HG02610 (cell line): ENCODE data around the gene NCAPG.

Experiments
- ATAC-seq: cut with Tn5 transposase; IDR thresholded peaks from one replicate; pipeline ENCODE4 v1.9.1; 2021; ENCODE audit warnings: mild to moderate bottlenecking, moderate library complexity; ENCODE audit not compliant: unreplicated experiment

Gene NCAPG

DNA sequence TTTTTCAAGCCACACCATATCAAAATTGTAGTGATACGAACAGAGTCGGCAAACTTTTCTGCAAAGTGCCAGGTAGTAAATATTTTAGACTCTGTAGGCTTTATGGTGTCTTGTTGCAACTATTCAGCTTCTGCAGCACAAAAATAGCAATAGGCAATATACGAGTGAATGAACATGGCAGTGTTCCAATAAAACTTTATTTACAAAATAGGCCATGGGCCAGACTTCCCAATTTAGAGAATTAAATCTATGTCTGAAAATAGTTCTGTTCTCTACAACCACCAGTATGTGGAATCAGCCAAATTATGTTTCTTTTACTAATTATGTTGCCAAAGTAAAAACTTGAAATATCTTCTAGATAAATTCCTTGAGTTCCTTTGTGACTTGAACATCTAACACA is 56.5 kb downstream of the NCAPG start:
- ATAC-seq, result no peak

DNA sequence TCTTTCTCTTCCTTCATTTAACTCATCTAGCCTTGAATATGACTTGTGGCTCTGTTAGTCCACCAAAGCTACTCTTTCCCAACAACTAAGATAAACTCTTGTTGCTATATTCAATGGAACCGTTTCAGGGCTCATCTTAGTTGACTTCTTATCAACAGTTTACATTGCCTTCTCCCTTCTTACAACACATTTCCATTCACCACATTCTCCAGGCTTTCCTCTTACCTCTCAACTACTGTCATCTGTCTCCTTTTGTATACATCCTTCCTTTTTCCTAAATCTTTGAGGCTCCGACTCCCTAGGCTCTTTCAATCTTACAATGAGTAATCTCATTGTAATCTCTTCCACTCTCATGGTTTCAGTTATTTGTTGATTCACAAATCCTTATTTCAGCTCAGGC is 58.5 kb downstream of the NCAPG start:
- no peak for ATAC-seq

DNA sequence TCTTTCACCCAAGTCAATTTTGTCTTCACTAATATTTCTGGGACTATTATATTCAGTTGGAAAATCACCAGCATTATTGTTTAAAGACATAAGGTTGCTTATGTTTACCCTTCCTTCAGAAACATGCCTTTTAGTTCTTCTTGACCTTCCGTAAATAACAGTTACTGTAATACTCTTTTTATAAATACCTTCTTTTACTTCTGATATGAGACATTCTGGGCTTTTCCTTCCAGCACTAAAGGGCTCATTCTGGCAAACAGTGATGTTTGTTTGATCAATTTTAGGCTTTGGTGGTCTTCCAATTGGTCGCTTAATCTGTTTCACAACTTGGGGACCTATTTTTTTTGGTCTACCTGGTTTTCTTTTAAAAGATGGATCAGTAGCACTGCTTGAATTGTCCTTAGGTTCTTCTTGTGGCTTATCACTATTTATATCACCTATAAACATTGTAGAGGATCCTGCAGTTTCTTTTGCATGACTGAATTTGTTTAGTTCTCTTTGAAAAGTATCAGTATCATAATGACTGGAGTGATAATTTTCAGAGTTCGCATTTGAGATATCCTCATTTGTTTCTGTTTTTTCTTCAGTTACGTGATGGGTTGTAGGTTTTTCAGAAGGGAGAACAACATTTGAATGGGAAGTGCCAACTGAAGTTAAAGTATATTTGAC is 64.8 kb downstream of the NCAPG start:
- peak; percentile 98 for ATAC-seq

DNA sequence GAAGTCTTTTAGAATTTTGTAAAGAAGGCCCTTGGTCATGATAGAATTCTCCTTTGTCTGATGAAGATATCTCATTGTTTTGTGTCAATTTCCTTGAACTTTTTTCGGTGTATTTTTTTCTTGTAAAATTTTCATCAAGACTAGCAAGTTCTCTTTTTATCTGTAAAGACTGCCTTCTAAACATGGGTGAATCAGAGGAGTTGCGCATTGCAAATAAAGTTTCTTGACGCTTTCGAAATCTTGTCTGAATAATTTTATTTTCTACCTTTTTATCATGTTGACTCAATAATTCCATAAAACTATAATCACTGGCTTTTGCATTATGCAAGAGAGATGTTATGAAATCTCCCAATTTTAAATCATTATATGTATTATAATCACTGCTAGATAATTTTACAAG is 66.2 kb downstream of the NCAPG start:
- no peak for ATAC-seq

DNA sequence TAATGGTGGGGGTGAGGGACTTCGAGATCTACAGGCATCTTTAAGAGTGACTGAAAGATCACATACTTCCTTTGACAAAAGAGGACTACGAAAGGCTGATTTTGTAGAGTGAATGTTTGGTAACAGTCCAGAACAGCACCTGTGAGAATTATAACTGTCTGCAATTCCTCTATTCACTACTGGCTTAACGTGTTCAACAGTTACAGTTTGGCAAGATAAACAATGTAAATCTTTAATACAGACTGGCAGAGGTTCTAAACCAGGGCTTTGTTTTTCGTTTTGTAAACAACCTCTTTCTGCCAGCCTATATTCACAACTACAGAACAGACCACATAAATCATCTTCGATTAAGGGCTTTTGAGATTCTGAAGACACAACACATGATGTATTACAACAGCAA is 66.9 kb downstream of the NCAPG start:
- no peak for ATAC-seq

DNA sequence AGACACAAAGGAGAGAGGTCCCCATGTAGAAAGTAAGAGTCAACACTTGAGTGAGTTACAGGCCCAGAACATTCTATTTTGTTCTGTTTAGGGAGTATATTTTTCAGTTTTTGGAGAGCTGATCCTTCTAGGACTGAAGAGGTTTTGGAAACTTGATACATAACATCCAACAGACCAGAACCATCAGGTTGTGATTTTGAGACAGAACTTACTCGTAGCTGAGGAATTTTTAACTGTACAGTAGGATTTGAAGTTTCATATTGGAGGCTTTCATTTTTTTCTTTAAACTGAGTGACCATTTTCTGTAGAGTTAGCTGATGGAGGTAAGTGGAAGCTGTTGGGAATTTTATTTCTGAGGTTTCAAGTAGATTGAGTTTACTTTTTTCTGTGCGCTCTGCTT is 73.3 kb downstream of the NCAPG start:
- ATAC-seq, result no peak

DNA sequence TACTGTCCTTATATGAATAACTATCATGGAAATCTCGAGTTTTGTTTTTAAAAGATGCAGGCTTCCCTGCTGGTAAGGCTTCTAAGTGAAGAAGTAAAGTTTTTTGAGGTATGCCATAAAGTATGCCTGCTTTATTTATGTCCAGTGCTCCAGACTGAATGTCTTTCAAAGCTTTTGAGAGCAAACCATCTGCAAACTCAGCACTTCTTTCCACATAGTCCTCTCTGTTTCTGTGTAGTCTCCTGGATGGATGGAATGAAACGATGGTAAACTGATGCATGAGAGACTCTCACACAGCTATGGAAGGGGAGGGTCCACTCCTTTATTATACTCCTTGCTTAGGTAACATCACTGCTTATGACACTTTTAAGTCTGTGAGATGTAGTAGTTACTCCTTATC is 73.7 kb downstream of the NCAPG start:
- no peak for ATAC-seq

DNA sequence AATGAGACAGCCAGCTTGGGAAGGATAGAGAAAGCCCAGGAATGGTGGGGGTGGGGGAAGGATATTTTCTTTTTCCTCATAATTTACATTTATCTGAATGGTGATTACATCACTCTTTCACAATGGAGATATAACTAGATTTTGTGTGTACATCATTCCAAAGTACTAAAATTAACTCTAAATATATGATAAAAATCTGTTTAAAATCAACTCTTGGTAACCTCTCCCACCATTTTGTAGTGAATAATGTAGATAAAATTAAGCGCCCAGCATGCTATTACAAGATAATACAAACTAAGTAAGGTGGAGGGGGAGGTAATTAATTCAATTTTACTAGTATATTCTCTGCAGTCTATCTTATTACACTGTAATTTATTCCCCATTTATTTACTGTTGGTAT is 78.9 kb downstream of the NCAPG start:
- no peak for ATAC-seq

DNA sequence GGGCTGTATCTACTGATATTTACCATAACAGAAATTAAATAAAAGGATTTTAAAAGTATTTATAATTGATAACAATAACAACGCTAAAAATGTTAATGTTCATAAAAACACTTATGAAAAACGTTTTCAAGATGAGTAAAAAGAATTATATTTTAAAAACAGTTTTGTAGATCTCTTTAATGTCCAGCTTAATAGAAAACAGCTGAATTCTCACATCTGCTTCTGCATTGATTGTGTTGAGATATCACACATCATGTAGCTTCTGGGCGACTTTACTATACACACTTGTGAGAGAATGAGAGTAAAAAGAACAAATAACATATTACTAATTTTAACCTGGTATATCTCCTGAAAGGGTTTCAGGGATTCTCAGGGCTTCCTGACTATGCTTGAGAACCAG is 83.6 kb downstream of the NCAPG start:
- no peak for ATAC-seq
